ENCODE results near the gene ZNF366.

ZNF366 gene

DNA sequence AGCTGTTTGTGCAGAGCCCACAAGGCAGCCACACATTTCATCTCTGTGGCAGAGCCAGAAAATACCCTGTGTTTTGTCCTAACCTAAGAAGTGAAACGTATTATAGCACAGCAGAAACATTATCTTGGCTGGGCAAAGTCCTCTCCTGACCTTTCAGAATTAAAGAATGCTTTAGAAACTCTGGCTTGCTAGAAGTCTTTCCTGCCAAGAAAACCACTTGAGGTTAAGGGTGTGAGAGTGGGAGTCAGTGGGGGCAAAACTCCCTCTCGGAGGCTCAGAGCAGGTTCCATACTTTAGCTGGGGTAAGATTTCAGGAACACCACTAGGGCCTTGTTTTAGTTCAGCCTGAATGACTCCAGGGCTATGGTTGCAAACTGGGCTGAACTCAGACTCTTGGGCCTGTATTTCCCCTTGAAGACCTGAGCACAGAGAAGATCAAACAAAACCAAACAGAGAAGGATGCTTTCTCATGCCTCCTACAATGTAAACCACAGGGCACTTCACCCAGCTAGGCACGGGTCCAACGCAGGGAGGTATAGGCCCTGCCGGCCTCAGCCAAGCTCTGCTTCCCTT lies 48.0 kb downstream of the ZNF366 start:
- no peak overlapping the region for H3K4me3 ChIP-seq (ENCODE audit: low read depth, low read length)
- TF ChIP-seq, protein P1, sequence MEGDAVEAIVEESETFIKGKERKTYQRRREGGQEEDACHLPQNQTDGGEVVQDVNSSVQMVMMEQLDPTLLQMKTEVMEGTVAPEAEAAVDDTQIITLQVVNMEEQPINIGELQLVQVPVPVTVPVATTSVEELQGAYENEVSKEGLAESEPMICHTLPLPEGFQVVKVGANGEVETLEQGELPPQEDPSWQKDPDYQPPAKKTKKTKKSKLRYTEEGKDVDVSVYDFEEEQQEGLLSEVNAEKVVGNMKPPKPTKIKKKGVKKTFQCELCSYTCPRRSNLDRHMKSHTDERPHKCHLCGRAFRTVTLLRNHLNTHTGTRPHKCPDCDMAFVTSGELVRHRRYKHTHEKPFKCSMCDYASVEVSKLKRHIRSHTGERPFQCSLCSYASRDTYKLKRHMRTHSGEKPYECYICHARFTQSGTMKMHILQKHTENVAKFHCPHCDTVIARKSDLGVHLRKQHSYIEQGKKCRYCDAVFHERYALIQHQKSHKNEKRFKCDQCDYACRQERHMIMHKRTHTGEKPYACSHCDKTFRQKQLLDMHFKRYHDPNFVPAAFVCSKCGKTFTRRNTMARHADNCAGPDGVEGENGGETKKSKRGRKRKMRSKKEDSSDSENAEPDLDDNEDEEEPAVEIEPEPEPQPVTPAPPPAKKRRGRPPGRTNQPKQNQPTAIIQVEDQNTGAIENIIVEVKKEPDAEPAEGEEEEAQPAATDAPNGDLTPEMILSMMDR (IDR thresholded peaks at IDR 0.05; ENCODE audit: low read depth, low read length): no peak

DNA sequence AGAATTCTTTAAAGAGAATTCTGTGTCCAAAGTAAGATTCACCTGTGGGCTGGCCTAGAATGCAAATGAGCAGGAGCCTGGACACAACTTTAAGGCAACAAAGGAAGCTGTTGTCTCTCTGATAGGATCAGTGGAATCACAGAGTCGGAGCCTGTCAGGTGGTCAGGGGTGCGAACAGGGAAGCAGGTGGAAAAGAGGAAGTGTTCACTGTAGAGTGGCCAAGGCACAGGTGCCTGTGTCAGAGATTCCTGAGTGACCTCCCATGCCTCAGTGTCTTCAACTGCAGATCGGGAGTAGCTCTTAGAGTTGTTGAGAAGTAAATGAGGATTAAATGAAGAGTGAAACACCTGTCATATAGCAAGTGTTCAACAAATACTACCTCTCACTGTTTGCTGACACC lies 48.8 kb downstream of the ZNF366 start:
- TF ChIP-seq, protein P1 (IDR thresholded peaks at IDR 0.05; ENCODE audit: low read depth, low read length): no peak
- H3K4me3 ChIP-seq (ENCODE audit: low read depth, low read length): no peak overlapping the region

DNA sequence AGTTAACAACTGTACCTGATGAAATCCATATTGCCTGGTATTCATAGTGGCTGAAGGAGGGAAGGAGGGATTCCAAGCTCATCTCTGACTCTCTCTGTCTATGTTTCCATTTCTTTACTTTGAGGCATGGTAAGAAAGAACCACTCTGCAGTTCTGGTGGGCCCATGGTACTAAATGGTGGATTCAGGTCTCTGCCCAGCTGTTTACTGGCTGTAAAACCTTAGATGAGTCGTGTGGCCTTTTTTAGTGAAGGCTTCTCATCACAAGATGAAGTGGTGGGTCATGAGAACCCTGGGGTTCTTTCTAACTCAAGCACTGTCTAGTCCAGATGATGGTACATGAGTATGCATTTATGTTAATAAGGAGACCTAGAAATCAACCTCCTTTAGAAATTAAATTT lies 49.7 kb downstream of the ZNF366 start:
- H3K4me3 ChIP-seq (ENCODE audit: low read depth, low read length): no peak overlapping the region
- TF ChIP-seq, protein P1 (IDR thresholded peaks at IDR 0.05; ENCODE audit: low read depth, low read length): no peak

DNA sequence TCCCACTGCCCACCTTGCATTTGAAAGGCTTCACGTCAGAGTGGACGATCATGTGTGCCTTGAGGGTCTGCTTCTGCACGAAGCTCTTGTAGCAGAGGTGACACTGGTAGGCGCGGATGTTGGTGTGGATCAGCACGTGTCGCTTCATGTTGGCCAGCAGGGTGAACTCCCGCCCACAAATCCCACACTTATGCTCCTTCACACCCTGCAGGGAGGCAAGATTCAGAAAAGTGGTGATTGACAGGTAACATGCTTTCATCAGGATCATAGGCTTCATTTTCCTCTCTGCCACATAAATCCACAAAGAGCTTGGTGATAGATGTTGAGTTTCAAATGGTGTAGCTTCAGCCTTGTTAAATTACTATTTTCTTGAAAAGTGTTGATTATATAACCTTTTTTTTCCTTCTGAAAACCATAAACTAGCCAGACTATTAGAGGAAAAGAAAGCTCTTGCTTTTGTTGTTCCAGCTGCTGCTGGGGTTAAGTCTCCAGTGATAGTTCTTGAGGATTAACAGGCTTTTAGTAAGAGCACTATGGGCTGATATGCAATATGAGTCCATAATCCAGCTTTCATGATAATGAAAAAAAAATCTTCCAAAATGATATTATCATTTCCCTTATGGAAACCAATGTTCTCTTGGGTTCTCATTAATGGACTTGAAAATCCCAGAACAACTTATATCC lies 50.7 kb downstream of the ZNF366 start:
- TF ChIP-seq, protein P1 (IDR thresholded peaks at IDR 0.05; ENCODE audit: low read depth, low read length): no peak
- no peak overlapping the region for H3K4me3 ChIP-seq (ENCODE audit: low read depth, low read length)

DNA sequence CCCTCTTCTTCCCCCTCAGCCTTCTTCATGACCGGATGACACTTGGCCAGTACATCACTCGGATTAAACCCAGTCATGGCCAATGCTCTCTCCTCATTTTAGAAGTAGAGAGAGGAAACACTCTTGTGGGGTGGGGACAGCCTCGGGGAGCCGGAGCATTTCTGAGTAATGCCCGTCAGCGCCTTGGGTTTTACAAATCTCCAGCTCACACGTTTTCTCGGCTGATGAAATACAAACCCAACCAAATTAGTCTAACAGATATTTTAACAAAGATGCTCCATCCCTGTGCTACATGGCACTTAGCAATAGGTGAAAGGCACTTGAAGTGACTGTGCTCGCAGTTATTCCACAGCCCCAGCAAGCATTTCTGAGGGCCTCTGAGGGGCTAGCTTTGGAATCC lies 51.7 kb downstream of the ZNF366 start:
- no peak overlapping the region for H3K4me3 ChIP-seq (ENCODE audit: low read depth, low read length)
- TF ChIP-seq, protein P1 (IDR thresholded peaks at IDR 0.05; ENCODE audit: low read depth, low read length): no peak

DNA sequence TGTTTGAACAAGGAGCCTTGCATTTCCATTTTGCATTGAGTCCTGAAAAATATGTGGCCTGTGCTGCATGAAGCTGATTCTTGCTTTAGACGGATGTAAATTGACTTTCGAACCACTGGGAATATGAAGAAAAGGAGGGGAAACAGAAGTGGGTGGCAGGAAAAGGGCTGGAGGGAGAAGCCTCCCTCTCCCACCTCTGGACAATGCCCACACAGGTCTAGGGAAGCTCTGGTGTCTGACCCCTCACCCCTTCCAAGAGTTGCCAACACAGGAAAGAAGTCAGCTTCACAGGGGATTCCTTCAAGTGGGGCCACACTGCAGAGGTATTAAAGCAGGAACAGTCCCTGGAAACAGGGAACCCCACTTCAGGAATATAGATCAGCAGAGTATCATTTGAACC lies 52.2 kb downstream of the ZNF366 start:
- H3K4me3 ChIP-seq (ENCODE audit: low read depth, low read length): no peak overlapping the region
- TF ChIP-seq, protein P1 (IDR thresholded peaks at IDR 0.05; ENCODE audit: low read depth, low read length): no peak

DNA sequence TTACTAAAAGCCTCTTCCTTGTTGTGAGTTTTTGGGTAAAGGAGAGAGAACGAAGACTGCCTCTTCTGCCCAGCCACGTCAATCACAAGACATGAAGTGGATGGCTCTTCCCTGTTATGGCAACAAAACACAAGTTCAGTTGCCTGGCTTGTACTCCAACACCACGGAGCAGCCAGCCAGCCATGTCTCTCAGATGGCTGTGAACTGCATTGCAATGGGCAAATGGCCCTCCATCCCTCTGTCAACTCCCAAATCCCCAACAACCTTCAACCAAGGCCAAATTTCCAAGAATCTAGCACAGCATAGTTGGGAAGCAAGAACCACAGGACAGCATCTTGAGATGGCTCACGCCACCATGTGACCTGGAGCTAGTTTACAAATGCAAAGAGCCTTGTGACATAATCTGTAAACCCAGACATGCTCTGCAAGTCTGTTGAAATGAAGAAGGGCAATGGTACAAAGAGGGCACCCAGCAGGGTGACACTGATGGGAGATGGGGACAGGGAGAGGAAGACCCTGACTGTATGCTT lies 53.9 kb downstream of the ZNF366 start:
- TF ChIP-seq, protein P1 (IDR thresholded peaks at IDR 0.05; ENCODE audit: low read depth, low read length): no peak
- H3K4me3 ChIP-seq (ENCODE audit: low read depth, low read length): no peak overlapping the region

Measured in WI38 (cell line).